HepG2 (cell line): ENCODE data around the gene ARL4D. TPM values are rescaled to one million over a fixed set of nuclear protein-coding genes. Genes with fewer than 3 reads are reported as not detected.
A peak's percentile ranks its signal among the peaks of the same experiment; 100 is the strongest.

Experiments
- EEA1 ChIP-seq: sonication (generic); formaldehyde crosslinking; IDR thresholded peaks from 2 replicates; pipeline ENCODE4 v1.5.1; 2020; ENCODE audit warnings: mild to moderate bottlenecking, missing genetic modification reagents, borderline replicate concordance
- EP300 ChIP-seq, 3 experiments: sonication (generic) in 1 of 3; formaldehyde crosslinking in 1 of 3; IDR thresholded peaks; 2 replicates each; pipeline versions ENCODE4 v1.5.1 to v1.6.1; 2011 to 2020; ENCODE audit warnings: low read depth in 2 of 3, low read length in 2 of 3, borderline replicate concordance in 1 of 3, improper control_type of control experiment in 1 of 3, mild to moderate bottlenecking in 1 of 3, missing genetic modification reagents in 1 of 3, moderate library complexity in 1 of 3
- GLI4 ChIP-seq: sonication (generic); formaldehyde crosslinking; IDR thresholded peaks from 2 replicates; pipeline ENCODE4 v1.5.1; 2020; ENCODE audit warnings: missing genetic modification reagents, mild to moderate bottlenecking, moderate library complexity, borderline replicate concordance
- MIER3 ChIP-seq: IDR thresholded peaks from 2 replicates; pipeline ENCODE4 v1.6.1; 2016; ENCODE audit warnings: missing compliant biosample characterization, borderline replicate concordance
- TBX2 ChIP-seq: sonication (generic); formaldehyde crosslinking; IDR thresholded peaks from 2 replicates; pipeline ENCODE4 v1.5.0; 2020; ENCODE audit warnings: missing genetic modification reagents, mild to moderate bottlenecking, borderline replicate concordance
- TOPORS ChIP-seq: sonication (generic); formaldehyde crosslinking; IDR thresholded peaks from 2 replicates; pipeline ENCODE4 v1.8.0; 2023; ENCODE audit warnings: mild to moderate bottlenecking, missing genetic modification reagents
- YEATS2 ChIP-seq: sonication (generic); formaldehyde crosslinking; IDR thresholded peaks from 2 replicates; pipeline ENCODE4 v1.4.0; 2020; ENCODE audit warnings: missing genetic modification reagents, borderline replicate concordance
- ZNF337 ChIP-seq: sonication (generic); formaldehyde crosslinking; IDR thresholded peaks from 2 replicates; pipeline ENCODE4 v1.5.1; 2020; ENCODE audit warnings: missing genetic modification reagents, low read depth, mild to moderate bottlenecking, borderline replicate concordance
- ZNF451 ChIP-seq: sonication (generic); formaldehyde crosslinking; IDR thresholded peaks from 2 replicates; pipeline ENCODE4 v1.5.0; 2020; ENCODE audit warnings: mild to moderate bottlenecking, missing genetic modification reagents
- ZNF589 ChIP-seq: sonication (generic); formaldehyde crosslinking; conservative IDR thresholded peaks from 2 replicates; pipeline ENCODE4 v1.8.0; 2022; ENCODE audit warnings: mild to moderate bottlenecking, moderate library complexity, missing genetic modification reagents
- ZNF674 ChIP-seq: sonication (generic); formaldehyde crosslinking; IDR thresholded peaks from 2 replicates; pipeline ENCODE4 v1.5.0; 2020; ENCODE audit warnings: low read depth, mild to moderate bottlenecking, missing genetic modification reagents
- polyA plus RNA-seq, 8 experiments: library from polyadenylated mRNA; depleted of rRNA in 3 of 8; stranded (reverse) in 7 of 8; unstranded in 1 of 8; fragments of >200 nt; fragmentation: Illumina TruSeq in 4 of 8; extraction: Trizol in 4 of 8; gene quantifications; 2 replicates each; pipeline versions ENCODE4 v1.2.1 to v1.2.3, GENCODE V29; 2011 to 2016; ENCODE audit warnings: low read depth in 4 of 8, missing spikeins in 1 of 8, mixed read lengths in 1 of 8; ENCODE audit not compliant: insufficient read depth in 1 of 8
- total RNA-seq, 5 experiments: library from RNA; depleted of rRNA; stranded (reverse); fragments of >200 nt; fragmentation: Illumina TruSeq; extraction: Trizol; gene quantifications; 2 replicates each; pipeline ENCODE4 v1.2.3, GENCODE V29; 2016; ENCODE audit warnings: low read depth in 1 of 5
- TF ChIP-seq, protein P1 (sequence below): sonication (generic); formaldehyde crosslinking; IDR thresholded peaks from one replicate; pipeline ENCODE4 v1.5.1; 2020; ENCODE audit warnings: mild to moderate bottlenecking, missing genetic modification reagents; ENCODE audit errors: not compliant biosample characterization
- TF ChIP-seq, protein P2 (sequence below): sonication (generic); formaldehyde crosslinking; IDR thresholded peaks from 2 replicates; pipeline ENCODE4 v1.4.0; 2020; ENCODE audit warnings: missing genetic modification reagents

ARL4D gene
- total and polyA plus RNA-seq, 2 of the 13 experiments (the other 11 are each of a cell fraction or from before 2014, with no cell fraction given), result 9.0 to 25.9 TPM

DNA sequence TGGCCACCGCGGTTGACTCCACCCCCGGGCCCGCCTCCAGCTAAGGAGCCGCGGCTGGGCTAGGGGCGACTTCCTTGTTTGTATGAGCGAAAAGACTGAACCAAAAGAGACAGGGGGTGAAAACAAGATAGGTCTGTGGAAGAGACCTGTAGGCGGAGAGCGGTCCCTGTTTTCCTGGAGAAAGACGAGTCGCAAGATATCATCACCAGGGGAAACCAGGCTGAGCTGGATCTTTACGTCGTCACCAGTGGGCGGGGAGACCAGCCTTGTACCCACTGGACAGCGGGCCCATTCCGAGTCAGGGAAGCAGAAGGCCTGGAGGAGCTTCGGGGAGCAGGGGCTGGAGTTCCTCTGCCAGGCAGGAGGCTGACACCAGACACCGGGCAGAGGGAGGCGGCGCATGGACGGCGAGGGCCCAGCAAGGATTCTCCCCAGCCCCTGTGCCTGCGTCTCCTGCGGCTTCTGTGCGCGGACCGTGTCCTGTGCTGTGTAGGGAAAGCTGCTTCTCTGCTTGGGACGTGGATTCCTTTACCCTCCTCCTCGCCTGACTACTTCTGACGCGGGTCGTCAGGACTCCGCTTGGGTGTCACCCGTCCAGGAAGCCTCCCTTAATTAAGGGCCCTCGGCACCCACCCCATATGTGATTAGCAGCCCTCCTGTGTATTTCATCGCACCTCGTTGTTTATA lies 10.3 kb upstream of the ARL4D start (continued):
- TF ChIP-seq, protein P1, sequence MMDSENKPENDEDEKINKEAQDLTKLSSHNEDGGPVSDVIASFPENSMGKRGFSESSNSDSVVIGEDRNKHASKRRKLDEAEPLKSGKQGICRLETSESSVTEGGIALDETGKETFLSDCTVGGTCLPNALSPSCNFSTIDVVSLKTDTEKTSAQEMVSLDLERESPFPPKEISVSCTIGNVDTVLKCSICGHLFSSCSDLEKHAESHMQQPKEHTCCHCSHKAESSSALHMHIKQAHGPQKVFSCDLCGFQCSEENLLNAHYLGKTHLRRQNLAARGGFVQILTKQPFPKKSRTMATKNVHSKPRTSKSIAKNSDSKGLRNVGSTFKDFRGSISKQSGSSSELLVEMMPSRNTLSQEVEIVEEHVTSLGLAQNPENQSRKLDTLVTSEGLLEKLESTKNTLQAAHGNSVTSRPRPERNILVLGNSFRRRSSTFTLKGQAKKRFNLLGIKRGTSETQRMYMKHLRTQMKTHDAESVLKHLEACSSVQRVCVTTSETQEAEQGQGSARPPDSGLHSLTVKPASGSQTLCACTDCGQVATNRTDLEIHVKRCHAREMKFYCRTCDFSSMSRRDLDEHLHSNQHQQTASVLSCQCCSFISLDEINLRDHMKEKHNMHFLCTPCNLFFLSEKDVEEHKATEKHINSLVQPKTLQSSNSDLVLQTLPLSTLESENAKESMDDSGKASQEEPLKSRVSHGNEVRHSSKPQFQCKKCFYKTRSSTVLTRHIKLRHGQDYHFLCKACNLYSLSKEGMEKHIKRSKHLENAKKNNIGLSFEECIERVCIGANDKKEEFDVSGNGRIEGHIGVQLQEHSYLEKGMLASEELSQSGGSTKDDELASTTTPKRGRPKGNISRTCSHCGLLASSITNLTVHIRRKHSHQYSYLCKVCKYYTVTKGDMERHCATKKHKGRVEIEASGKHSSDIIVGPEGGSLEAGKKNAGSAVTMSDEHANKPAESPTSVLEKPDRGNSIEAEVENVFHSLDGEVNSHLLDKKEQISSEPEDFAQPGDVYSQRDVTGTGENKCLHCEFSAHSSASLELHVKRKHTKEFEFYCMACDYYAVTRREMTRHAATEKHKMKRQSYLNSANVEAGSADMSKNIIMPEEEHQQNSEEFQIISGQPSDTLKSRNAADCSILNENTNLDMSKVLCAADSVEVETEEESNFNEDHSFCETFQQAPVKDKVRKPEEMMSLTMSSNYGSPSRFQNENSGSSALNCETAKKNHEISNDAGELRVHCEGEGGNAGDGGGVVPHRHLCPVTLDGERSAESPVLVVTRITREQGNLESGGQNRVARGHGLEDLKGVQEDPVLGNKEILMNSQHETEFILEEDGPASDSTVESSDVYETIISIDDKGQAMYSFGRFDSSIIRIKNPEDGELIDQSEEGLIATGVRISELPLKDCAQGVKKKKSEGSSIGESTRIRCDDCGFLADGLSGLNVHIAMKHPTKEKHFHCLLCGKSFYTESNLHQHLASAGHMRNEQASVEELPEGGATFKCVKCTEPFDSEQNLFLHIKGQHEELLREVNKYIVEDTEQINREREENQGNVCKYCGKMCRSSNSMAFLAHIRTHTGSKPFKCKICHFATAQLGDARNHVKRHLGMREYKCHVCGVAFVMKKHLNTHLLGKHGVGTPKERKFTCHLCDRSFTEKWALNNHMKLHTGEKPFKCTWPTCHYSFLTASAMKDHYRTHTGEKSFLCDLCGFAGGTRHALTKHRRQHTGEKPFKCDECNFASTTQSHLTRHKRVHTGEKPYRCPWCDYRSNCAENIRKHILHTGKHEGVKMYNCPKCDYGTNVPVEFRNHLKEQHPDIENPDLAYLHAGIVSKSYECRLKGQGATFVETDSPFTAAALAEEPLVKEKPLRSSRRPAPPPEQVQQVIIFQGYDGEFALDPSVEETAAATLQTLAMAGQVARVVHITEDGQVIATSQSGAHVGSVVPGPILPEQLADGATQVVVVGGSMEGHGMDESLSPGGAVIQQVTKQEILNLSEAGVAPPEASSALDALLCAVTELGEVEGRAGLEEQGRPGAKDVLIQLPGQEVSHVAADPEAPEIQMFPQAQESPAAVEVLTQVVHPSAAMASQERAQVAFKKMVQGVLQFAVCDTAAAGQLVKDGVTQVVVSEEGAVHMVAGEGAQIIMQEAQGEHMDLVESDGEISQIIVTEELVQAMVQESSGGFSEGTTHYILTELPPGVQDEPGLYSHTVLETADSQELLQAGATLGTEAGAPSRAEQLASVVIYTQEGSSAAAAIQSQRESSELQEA (CRISPR knock-in tag), result peak; percentile 78
- no peak for TF ChIP-seq ZNF674 (CRISPR knock-in tag)
- TF ChIP-seq ZNF589 (CRISPR knock-in tag), result no peak
- peak; percentile 59; the same call in 1 of the 2 replicates for TF ChIP-seq GLI4 (CRISPR knock-in tag)
- peak; percentile 42 for TF ChIP-seq MIER3
- 0 out of 2 replicates have a peak, but pooled peaks have one; percentile 24 for TF ChIP-seq TOPORS (CRISPR knock-in tag)
- TF ChIP-seq TBX2, result no peak; the same call in 1 of the 2 replicates
- TF ChIP-seq EEA1, result no peak; the same call in 1 of the 2 replicates
- TF ChIP-seq, protein P2, sequence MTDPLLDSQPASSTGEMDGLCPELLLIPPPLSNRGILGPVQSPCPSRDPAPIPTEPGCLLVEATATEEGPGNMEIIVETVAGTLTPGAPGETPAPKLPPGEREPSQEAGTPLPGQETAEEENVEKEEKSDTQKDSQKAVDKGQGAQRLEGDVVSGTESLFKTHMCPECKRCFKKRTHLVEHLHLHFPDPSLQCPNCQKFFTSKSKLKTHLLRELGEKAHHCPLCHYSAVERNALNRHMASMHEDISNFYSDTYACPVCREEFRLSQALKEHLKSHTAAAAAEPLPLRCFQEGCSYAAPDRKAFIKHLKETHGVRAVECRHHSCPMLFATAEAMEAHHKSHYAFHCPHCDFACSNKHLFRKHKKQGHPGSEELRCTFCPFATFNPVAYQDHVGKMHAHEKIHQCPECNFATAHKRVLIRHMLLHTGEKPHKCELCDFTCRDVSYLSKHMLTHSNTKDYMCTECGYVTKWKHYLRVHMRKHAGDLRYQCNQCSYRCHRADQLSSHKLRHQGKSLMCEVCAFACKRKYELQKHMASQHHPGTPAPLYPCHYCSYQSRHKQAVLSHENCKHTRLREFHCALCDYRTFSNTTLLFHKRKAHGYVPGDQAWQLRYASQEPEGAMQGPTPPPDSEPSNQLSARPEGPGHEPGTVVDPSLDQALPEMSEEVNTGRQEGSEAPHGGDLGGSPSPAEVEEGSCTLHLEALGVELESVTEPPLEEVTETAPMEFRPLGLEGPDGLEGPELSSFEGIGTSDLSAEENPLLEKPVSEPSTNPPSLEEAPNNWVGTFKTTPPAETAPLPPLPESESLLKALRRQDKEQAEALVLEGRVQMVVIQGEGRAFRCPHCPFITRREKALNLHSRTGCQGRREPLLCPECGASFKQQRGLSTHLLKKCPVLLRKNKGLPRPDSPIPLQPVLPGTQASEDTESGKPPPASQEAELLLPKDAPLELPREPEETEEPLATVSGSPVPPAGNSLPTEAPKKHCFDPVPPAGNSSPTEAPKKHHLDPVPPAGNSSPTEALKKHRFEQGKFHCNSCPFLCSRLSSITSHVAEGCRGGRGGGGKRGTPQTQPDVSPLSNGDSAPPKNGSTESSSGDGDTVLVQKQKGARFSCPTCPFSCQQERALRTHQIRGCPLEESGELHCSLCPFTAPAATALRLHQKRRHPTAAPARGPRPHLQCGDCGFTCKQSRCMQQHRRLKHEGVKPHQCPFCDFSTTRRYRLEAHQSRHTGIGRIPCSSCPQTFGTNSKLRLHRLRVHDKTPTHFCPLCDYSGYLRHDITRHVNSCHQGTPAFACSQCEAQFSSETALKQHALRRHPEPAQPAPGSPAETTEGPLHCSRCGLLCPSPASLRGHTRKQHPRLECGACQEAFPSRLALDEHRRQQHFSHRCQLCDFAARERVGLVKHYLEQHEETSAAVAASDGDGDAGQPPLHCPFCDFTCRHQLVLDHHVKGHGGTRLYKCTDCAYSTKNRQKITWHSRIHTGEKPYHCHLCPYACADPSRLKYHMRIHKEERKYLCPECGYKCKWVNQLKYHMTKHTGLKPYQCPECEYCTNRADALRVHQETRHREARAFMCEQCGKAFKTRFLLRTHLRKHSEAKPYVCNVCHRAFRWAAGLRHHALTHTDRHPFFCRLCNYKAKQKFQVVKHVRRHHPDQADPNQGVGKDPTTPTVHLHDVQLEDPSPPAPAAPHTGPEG (CRISPR knock-in tag), result peak; percentile 54; the same call in 1 of the 2 replicates
- peak; percentile 23; the same call in 1 of the 2 replicates for TF ChIP-seq YEATS2 (CRISPR knock-in tag)
- peak; percentile 27; the same call in 1 of the 2 replicates for TF ChIP-seq ZNF451 (CRISPR knock-in tag)
- TF ChIP-seq EP300 (IDR thresholded peaks at IDR 0.05; ENCODE audit: low read depth in 2 of 2, low read length in 2 of 2), result no peak
- 0 out of 2 replicates have a peak, but pooled peaks have one; percentile 9 for TF ChIP-seq EP300 (CRISPR knock-in tag; IDR thresholded peaks at IDR 0.05; ENCODE audit: borderline replicate concordance)
- TF ChIP-seq ZNF337 (CRISPR knock-in tag), result no peak
